GM19455 (cell line): Measurements from ENCODE around the gene WDR46.
A peak's percentile ranks its signal among the peaks of the same experiment; 100 is the strongest.
"Not testable (repeated sequence)": the region's sequence is repeated elsewhere in the genome, so short reads cannot be mapped to it uniquely, and the experiment has no call there.

ENCODE experiments used
- ATAC-seq: cut with Tn5 transposase; IDR thresholded peaks from one replicate; pipeline ENCODE4 v1.9.1; 2021; ENCODE audit not compliant: unreplicated experiment

Gene WDR46

DNA sequence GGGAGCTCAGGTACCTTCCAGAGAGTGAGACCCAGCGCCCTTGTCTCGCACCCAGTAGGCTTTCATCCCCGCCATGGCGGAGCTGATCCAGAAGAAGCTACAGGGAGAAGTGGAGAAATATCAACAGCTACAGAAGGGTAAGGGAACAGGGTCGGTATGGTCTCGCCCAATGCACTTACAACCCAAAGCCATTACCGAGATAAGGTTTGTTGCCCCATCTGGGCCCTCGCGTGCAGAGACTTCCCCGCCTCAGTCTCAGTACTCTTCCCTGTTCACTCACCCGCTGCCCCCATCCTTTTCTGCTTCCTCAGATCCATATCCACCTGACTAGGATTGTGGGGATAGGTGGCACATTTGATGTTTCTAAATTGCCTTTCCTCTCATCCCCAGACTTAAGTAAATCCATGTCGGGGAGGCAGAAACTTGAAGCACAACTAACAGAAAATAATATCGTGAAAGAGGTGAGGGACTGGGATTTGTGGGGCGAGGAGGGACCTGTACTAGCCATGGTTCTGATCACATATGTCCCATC, 811 bp upstream of the WDR46 start:
- ATAC-seq: no peak

DNA sequence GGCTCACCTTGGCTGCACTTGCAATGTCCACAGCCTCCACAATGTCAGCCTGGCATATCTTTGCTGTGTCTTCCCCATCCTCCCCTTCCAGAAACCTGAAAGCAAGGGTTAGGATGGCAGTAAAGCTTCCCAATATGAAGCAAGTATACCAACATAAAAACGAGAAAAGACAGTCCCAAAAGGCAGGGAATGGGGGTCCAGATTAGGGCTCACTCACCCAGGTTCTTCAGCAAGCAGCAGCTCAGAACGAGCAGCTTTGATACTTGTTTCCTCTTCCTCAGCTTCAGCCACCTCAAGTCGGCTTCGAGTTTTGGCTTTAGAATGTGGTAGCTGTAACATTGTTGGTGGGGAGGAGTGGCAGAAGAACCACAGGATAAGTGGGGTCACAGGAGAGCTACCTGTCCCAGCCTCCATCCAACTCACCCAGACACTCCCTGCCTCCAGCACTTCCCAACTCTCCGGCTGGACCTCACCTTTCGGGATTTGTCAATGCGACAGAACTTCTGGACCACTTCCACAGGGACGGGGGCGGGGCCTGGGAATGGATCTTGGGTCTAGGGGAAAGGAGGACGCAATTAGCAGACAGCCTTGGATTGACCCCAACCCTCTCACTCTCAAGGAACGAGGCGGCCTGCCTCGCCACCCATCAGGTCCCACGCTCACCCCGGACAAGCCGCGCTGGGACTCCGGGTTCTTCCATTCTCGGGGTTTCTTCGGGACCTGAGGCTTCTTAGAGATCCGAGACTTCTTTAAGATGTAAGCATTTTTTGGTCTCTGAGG, 708 bp downstream of the WDR46 start:
- no peak for ATAC-seq

DNA sequence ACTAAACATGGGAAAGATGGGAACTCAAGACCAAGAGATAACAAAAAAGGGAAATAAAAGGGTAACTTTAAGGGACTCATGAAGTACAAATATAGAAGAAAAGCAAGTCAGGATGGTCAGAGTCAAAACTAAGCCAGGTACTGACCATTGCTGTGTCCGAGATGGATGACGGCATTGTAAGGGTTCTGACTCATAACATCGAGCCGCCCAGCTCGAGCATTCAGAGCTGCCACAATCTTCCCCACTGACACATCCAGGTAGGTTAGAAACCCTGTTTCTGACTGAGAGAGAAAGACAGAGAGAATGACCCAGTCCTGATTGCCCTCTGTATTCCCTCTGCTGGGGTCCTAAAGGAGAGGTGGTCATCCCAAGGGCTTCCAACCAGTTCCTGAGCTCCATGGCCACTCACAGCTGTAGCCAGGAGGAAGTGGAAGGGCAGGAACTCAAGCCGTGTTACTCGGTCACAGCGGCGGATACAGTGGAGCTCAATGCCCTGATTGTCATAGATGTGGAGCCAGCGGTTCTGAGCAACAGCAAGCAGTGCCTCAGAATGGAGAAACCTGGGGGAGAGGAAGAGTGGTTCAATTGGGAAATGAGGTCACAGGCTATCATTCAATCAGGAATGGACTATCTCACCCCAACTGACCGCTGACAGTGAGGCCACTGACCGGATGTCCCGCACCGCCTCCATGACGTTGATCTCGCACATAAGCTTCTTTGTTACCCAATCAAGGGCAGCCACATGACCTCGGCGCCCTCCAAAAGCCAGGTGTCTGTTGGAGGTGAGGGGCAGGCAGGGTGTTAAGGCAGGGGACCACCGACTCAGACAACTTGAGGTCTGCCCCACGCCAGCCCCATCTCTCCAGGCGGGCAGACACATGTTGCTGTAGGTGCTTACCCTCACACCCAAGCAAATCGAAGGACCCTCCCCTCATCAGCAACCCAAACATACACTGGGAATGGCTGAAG, 1.8 kb downstream of the WDR46 start:
- ATAC-seq: no peak

DNA sequence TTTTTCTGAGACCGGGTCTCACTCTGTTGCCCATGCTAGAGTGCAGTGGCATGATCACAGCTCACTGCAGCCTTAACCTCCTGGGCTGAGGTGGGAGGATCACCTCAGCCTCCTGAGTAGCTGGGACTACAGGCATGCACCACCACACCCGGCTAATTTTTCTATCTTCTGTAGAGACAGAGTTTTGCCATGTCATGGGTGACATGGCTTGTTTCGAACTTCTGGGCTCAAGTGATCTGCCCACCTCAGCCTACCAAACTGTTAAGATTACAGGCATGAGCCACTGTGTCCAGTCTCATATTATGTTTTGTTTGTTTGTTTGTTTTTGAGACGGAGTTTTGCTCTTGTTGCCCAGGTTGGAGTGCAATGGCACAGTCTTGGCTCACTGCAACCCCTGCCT, 3.8 kb downstream of the WDR46 start:
- ATAC-seq: not testable (repeated sequence)

DNA sequence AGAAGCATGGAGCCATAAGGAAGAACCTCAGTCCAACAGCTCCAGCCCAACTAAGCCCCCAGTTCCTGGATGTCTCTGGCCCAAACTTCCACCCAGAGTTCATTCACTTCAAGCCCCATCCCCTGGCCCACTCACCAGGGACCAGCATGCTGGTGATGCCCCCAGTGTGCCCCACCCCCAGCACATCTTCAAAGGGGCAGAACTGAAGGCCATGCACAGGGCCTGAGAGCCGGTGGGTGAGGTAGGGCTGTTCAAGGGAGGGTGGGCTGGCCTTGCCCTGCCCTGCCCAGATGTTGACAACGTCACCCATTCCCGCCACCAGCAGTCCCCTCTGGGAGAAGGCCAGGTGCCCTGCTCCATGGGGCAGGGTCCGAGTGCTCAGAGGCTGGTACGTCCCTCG, 8.5 kb downstream of the WDR46 start:
- ATAC-seq: no peak

DNA sequence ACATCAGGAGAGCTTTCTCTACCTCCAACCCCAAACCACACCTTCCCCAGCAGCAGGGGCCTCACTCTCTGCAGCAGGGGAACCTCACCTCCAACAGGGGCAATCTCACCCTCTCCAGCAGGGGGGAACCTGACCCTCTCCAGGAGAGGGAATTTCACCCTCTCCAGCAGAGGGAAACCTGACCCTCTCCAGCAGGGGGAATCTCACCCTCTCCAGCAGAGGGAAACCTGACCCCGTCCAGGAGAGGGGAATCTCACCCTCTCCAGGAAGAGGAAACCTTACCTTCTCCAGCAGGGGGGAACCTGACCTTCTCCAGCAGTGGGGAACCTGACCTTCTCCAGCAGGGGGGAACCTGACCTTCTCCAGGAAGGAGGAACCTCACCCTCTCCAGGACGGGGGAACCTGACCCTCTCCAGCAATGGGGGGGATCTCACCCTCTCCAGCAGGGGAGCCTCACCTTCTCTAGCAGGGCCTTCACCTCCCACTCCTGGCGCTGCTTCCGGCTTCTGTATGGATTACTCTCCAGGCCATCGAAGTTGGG, 9.0 kb downstream of the WDR46 start:
- ATAC-seq: no peak

DNA sequence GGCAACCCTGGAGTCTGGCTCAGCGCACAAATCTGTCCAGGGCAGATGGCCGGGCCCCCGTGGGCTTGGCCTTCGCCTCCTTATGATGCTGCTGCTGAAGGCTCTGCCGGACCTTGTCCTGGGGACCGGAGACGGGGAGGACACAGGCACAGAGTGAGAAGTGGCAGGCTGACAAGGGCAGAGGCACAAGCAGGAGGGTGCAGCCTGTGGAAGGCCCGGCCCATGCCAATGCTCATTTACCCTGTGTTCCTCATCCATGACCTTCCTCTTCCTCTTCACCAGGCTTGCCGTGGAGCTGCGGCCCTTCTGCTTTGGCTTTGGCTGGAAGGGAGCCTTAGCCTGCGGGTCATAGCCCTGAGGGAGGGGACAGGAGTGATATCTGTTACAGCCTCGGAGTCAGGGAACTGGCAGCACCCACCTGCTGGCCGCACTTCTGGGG, 9.8 kb downstream of the WDR46 start:
- ATAC-seq: no peak

DNA sequence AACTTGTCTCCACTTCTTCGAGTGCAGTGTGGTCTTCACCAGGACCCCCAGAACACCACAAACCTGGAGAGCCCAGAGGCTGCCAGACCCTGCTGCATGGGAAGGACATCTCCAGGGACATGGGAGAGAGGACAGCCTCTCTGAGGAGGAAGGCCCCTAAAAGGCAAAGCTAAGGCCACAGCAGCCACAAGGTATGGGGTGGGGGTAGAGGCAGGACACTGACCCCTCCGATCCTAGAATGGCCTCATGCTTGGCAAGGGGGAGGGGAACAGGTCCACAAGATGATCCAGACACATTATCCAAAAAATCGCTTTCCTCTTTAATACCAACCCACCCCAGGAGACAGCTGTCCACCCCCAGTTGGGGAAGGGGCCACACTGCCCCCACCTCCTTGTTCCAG, 10.2 kb downstream of the WDR46 start:
- no peak for ATAC-seq

DNA sequence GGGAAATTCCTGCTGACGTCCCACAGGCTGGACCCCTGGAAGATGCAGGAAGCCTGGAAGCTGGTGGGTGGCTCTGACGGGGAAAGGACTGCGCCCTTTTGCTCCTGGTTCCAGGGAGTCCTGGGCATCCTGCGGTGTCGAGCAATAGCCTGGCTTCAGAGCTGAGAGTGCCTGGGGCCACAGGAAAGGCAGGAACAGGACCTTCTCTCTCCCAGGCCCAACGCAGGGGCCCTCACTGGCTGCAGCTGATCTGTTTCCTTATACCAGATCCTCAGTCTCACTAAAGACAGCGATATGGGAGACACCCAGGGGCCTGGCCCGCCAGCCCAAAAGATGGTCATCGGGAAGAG, 10.7 kb downstream of the WDR46 start:
- ATAC-seq: no peak

DNA sequence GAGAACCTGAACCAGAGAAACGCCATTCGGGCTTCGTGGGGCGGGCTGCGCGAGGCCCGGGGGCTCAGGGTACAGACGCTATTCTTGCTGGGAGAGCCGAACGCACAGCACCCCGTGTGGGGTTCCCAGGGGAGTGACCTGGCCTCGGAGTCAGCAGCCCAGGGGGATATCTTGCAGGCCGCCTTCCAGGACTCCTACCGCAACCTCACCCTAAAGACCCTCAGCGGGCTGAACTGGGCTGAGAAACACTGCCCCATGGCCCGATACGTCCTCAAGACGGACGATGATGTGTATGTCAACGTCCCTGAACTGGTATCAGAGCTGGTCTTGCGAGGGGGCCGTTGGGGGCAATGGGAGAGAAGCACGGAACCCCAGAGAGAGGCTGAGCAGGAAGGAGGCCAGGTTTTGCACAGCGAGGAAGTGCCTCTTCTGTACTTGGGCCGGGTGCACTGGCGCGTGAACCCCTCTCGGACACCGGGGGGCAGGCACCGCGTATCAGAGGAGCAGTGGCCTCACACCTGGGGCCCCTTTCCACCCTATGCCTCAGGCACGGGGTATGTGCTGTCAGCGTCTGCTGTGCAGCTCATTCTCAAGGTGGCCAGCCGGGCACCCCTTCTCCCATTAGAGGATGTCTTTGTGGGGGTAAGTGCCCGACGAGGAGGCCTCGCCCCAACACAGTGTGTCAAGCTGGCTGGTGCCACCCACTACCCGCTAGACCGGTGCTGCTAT, 11.2 kb downstream of the WDR46 start:
- ATAC-seq: no peak

DNA sequence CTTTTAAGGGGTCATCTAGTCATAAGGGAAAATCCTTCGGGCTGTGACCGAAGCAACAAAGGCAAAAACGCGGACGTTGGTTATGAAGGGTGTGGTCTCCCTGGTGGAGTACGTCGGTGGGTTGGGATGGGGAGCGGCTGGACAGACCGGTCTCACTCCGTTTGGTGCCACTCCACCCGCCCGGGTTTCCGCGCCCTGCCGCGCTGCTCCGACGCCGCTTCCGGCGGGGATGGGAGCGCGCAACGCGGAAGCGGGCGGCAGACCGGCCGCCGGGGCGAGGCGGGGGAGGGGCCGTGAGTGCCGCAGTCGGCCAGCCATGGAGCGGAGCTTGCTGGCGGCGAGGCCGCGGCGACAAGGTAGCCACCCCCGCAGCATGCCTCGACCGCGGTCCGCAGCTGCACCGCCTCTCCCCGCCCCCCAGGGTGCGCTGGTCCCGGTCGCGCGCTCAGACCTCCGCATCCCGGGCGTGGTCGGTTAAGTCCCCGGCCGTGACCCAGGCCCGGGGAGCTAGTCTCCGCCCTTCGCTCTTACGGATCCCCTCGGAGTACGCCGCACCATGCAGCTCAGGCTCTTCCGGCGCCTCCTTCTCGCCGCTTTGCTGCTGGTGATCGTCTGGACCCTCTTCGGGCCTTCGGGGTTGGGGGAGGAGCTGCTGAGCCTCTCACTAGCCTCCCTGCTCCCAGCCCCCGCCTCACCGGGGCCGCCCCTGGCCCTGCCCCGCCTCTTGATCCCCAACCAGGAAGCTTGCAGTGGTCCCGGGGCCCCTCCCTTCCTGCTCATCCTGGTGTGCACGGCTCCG, 12.0 kb downstream of the WDR46 start, which contains the start of gene B3GALT4:
Gene B3GALT4 (plus strand): TSS at position 260 of the 799 bp plus-strand sequence. CDS start 297 bp downstream, at position 557.
- ATAC-seq: peak; percentile 61

DNA sequence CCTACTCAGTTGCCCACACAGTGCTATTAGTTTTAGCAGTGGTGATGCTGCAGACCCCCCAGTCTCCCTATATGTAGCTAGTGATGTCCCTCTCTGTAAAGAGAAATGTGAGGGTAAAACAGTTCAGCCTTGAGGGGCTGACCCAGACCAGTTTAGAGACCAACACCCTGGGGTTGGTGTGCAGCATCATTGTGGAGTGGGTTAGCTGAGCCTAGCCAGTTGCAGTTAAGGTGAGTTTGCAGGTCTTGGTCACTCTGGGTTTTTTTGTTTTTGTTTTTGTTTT, 12.5 kb downstream of the WDR46 start:
- ATAC-seq: no peak

DNA sequence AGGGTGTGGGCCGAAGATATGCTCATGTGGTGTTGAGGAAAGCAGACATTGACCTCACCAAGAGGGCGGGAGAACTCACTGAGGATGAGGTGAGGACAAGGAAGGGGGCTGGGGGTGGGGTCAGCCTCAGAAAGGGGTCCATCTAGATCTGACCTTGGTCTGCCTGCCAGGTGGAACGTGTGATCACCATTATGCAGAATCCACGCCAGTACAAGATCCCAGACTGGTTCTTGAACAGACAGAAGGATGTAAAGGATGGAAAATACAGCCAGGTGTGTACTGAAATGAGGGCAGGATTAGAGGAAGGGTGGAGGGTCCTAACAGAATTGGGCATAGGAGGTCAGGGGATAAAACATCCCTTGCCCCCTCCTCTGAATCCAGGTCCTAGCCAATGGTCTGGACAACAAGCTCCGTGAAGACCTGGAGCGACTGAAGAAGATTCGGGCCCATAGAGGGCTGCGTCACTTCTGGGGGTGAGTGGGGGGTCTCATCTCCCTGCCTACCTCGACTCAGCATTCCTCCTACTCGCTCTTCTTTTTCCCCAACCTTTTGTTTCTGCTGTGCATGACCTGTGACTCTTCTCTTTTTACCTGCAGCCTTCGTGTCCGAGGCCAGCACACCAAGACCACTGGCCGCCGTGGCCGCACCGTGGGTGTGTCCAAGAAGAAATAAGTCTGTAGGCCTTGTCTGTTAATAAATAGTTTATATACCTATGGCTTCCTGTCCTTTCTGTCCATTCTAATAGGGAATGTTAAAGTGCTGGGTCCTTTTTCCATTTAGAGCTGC, 13.1 kb downstream of the WDR46 start:
- ATAC-seq: not testable (repeated sequence)

DNA sequence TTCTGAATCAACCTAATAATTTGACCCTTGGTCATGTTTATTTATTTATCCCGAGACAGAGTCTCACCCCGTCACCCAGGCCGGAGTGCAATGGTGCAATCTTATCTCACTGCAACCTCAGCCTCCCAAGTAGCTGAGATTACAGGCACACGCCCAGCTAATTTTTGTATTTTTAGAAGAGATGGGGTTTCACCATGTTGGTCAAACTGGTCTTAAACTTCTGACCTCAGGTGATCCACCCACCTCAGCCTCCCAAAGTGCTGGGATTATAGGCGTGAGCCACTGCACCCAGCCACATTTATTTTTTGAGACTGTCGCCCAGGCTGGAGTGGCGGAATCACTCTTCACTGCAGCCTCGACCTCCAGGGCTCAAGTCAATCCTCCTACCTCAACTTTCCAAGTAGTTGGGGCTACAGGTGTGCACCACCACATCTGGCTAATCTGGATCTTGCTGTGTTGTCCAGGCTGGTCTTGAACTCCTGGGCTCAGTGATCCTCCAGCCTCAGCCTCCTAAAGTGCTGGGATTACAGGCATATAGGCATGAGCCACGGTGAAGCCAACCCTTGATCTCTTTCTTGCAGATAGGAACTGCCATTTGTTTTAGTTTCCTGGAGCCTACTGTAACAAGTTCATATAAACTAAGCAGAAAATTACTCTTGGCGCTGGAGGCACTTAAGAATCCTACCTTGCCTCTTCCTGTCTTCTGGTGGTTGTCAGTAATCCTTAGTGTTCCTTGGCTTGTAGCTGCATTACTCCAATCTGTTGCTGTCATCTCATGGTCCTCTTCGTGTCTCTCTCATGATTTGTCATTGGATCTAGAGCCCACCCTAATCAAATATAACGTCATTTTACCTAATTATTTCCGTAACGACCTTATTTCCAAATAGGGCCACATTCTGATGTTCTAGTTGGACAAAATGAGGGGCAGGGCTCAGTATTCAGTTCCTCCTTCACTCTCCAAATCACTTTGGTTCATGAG, 14.8 kb downstream of the WDR46 start:
- ATAC-seq: no peak

DNA sequence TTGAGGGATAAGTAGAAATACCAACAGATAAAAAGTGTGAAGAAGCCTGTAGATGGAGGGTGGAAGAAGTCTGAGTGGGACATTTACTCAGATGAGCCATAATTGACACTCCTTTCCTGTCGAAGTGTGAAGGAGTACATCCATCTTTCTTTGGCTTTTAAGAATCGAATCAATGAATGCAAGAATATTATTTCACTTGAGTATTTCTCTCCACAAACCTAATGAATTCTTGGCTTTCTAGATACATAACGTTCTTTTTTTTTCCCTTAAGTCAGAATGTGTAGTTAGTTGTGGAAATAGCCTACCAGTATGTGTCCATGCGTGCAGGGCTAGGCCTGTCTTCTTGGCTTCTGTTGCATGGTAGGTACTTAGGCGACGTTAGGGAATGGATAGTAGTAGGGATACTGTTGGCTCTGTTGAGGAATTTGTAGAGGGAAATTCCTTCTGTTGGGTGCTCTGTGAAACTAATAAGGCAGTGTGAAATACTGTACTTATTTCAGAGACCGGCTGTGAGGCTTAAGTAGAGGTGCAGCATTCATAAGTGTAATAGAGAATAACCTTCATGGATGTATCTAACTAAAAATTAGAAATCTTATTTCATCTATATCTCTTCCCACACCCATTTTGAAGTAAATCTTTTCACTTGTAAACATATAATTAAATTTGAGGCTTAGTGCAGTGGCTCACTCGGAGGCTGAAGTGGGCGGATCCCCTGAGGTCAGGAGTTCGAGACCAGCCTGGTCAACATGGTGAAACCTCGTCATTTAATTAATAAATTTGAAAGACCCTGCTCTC, 15.7 kb downstream of the WDR46 start:
- ATAC-seq: no peak

DNA sequence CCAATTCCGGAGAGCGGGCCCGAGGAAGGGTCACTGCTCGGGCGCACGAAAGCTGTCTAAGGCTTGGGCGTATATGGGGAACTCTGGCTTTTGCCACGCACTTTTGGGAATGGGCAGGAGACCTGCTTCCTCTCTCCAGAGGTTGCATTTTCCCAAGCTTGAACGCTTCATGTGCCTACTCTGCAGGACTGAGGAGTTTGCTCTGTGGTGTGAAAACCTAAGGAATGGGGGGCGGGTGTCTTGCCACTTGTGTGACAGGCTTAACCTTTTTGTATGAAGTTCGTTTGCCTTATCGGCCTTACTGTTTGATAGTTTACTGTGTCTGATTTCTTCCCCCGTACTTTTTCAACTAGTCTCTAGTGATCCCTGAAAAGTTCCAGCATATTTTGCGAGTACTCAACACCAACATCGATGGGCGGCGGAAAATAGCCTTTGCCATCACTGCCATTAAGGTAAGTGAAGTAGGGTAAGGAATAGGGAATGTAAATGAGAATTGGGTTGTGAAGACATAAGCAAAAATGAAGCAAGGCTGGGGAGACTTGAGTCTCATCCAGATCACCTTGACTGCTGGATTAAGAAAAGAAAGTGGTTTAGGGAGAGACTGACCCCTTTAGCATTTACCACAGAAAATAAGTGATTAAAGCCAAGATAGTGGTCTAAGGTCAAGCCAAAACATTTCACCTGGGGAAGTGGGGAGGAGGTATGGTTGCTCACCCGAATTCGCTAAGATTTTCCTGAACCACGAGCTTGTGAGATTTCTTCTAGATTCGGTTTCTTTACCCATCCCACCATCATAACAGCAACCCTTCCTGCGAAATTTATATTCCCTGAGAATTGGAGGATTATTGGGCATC, 16.5 kb downstream of the WDR46 start:
- ATAC-seq: no peak
